Epithelial cell of proximal tubule (primary cell): ENCODE measurements around the gene MS4A14. TPM values are rescaled to one million over a fixed set of nuclear protein-coding genes. Genes with fewer than 3 reads are reported as not detected.

ENCODE experiments used
- DNase-seq: peaks from one replicate; pipeline ENCODE4 v3.0.0-alpha.2; 2011; ENCODE audit warnings: low read depth
- H3K4me3 ChIP-seq: 2 replicates; pipeline ENCODE4 v1.5.1; 2011; ENCODE audit warnings: low read depth, mild to moderate bottlenecking, low read length
- total RNA-seq: library from RNA; depleted of rRNA; stranded (reverse); fragments of >200 nt; gene quantifications from 2 replicates; pipeline ENCODE4 v1.2.3, GENCODE V29; 2015
- TF ChIP-seq, protein P1 (sequence below): conservative IDR thresholded peaks from 2 replicates; pipeline ENCODE4 v1.5.1; 2012; ENCODE audit warnings: low read depth, mild to moderate bottlenecking, low read length

The MS4A14 gene, protein sequence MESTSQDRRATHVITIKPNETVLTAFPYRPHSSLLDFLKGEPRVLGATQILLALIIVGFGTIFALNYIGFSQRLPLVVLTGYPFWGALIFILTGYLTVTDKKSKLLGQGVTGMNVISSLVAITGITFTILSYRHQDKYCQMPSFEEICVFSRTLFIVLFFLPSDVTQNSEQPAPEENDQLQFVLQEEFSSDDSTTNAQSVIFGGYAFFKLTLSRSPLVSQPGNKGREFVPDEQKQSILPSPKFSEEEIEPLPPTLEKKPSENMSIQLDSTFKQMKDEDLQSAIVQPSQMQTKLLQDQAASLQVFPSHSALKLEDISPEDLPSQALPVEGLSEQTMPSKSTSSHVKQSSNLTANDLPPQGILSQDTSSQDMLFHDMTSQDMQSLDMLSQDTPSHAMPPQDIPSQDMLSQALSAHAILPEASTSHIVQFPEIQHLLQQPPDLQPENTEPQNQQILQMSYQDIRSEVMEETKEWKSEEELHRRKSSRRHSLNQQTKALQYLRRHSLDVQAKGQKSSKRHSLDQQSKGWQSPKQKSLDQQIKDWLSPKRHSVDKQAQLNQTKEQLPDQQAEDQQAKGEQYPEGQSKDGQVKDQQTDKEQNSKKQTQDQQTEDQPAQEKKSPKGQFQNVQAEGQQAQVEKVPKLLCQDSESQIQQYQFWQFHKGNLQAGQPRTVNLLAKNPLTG
- not detected in 2 replicates for total RNA-seq

GRCh38 chr11:60396382-60396781 lies at the start of gene MS4A14:
Gene MS4A14, plus strand, starts transcription at chr11:60396459. Its CDS starts 120 bp downstream, at chr11:60396579.
- no peak for DNase-seq
- H3K4me3 ChIP-seq = no peak within 1 kb of the TSS
- TF ChIP-seq, protein P1, sequence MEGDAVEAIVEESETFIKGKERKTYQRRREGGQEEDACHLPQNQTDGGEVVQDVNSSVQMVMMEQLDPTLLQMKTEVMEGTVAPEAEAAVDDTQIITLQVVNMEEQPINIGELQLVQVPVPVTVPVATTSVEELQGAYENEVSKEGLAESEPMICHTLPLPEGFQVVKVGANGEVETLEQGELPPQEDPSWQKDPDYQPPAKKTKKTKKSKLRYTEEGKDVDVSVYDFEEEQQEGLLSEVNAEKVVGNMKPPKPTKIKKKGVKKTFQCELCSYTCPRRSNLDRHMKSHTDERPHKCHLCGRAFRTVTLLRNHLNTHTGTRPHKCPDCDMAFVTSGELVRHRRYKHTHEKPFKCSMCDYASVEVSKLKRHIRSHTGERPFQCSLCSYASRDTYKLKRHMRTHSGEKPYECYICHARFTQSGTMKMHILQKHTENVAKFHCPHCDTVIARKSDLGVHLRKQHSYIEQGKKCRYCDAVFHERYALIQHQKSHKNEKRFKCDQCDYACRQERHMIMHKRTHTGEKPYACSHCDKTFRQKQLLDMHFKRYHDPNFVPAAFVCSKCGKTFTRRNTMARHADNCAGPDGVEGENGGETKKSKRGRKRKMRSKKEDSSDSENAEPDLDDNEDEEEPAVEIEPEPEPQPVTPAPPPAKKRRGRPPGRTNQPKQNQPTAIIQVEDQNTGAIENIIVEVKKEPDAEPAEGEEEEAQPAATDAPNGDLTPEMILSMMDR = no peak

GRCh38 chr11:60347084-60347797 lies 49.0 kb upstream of the MS4A14 start:
- H3K4me3 ChIP-seq = no peak overlapping the region
- DNase-seq = no peak
- TF ChIP-seq, protein P1 = no peak

GRCh38 chr11:60348116-60348515 lies 48.1 kb upstream of the MS4A14 start:
- TF ChIP-seq, protein P1 = no peak
- no peak overlapping the region for H3K4me3 ChIP-seq
- DNase-seq = no peak

- DNase-seq = no peak
- no peak overlapping the region for H3K4me3 ChIP-seq
- TF ChIP-seq, protein P1 = no peak
Observed at GRCh38 chr11:60349990-60350389, 46.3 kb upstream of the MS4A14 start.

- H3K4me3 ChIP-seq = no peak overlapping the region
- DNase-seq = no peak
- TF ChIP-seq, protein P1 = no peak
Observed at GRCh38 chr11:60357771-60358170, 38.5 kb upstream of the MS4A14 start.

- H3K4me3 ChIP-seq = no peak overlapping the region
- TF ChIP-seq, protein P1 = no peak
- DNase-seq = no peak
Observed at GRCh38 chr11:60360621-60361020, 35.6 kb upstream of the MS4A14 start.
